ENCODE results near the gene TARS1. TPM values are rescaled to one million over a fixed set of nuclear protein-coding genes. Genes with fewer than 3 reads are reported as not detected.

The TARS1 gene
- total and polyA plus RNA-seq, 12 donors, result 45.3 to 388 (median 106) TPM

DNA sequence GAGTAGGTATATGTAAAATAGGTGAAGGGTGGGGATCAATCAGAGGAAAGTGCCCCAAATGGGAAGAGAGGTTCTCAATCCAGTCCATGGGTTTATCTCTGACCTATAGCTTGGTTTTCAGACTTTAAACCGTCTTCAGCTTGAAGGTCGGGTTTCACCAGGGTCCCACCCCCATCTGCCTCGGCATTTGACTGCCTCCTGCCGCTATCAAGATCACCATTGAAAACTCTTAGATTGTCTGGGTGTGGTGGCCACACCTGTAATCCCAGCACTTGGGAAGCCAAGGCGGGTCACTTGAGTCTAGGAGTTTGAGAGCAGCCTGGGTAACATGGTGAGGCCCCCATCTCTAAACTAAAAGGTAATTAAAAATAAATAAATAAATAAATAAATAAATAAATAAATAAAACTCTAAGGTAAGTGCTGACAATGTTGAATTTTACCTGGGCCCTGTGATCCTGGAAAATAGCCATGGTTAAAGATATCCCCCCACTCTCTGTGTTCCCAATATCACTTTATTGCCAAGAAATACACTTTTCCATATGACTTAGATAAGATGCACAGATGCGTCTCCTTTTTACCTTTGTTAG is 48.8 kb downstream of the TARS1 start:
- Histone ChIP-seq H3K4me3 (no peak overlapping the region), H3K27me3 (no peaks in the 10 kb centered on the region), H3K36me3 (replicated peaks in 1 of 2) (no peaks in the 10 kb centered on the region), H3K9me3 (replicated peaks in 1 of 3) (no peaks in the 10 kb centered on the region), H3K4me1 (replicated peaks in 1 of 2) (no peaks in the 10 kb centered on the region), H3K27ac (no peak overlapping the region)
- TF ChIP-seq, protein P1, sequence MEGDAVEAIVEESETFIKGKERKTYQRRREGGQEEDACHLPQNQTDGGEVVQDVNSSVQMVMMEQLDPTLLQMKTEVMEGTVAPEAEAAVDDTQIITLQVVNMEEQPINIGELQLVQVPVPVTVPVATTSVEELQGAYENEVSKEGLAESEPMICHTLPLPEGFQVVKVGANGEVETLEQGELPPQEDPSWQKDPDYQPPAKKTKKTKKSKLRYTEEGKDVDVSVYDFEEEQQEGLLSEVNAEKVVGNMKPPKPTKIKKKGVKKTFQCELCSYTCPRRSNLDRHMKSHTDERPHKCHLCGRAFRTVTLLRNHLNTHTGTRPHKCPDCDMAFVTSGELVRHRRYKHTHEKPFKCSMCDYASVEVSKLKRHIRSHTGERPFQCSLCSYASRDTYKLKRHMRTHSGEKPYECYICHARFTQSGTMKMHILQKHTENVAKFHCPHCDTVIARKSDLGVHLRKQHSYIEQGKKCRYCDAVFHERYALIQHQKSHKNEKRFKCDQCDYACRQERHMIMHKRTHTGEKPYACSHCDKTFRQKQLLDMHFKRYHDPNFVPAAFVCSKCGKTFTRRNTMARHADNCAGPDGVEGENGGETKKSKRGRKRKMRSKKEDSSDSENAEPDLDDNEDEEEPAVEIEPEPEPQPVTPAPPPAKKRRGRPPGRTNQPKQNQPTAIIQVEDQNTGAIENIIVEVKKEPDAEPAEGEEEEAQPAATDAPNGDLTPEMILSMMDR (IDR thresholded peaks at IDR 0.05), result no peak
- no peak for TF ChIP-seq POLR2A (IDR thresholded peaks at IDR 0.05)
- intact Hi-C loops (cut with DNase I), result no loop called here
- no peak for DNase-seq
- 94 to 95% (median 94%) methylated on average over 6 of the region's 6 CpGs for WGBS, 4 donors

DNA sequence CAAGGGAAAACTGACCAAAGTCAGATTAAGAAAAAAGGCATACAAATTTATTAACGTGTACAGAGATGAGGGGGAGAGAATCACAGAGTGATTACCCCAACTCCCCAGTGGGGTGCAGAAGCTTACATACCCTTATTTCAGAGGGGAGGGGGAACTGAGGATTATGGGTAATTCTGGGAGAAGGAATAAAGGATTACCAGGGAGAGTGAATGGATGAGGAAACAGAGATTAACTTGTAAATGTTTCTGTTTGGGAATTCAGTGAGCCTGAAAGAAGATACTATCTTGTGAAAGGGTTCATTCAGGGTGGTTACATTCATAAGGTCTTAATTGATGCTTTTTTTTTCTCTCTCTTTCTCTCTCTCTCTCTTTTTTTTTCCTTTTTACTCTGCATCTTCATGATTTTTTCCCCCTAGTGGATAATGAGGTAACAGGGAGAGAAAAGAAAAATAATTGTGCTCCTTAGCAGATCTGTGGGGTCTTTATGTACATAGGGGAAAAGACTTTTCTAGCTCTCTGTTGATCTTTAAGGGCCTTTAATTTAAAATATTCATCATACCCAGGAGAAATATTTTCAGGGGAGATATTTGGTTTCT is 49.4 kb downstream of the TARS1 start:
- no peak overlapping the region for H3K4me3 ChIP-seq
- DNase-seq, result no peak
- WGBS, 4 donors, result 72 to 88% (median 78%) methylated on average over 1 of the region's 1 CpG
- no peaks in the 10 kb centered on the region for H3K9me3 ChIP-seq (replicated peaks in 1 of 3)
- H3K36me3 ChIP-seq (replicated peaks in 1 of 2), result no peaks in the 10 kb centered on the region
- H3K27ac ChIP-seq, result no peak overlapping the region
- TF ChIP-seq, protein P1 (IDR thresholded peaks at IDR 0.05), result no peak
- TF ChIP-seq POLR2A (IDR thresholded peaks at IDR 0.05), result no peak
- intact Hi-C loops (cut with DNase I), result no loop called here
- no peaks in the 10 kb centered on the region for H3K4me1 ChIP-seq (replicated peaks in 1 of 2)
- H3K27me3 ChIP-seq, result no peaks in the 10 kb centered on the region

- Histone ChIP-seq H3K9me3 (replicated peaks in 1 of 3) (no peaks in the 10 kb centered on the region), H3K27ac (no peak overlapping the region), H3K4me3 (no peak overlapping the region), H3K36me3 (replicated peaks in 1 of 2) (no peaks in the 10 kb centered on the region), H3K27me3 (no peaks in the 10 kb centered on the region), H3K4me1 (replicated peaks in 1 of 2) (no peaks in the 10 kb centered on the region)
- TF ChIP-seq, protein P1 (IDR thresholded peaks at IDR 0.05), result no peak
- TF ChIP-seq POLR2A (IDR thresholded peaks at IDR 0.05), result no peak
- no peak for DNase-seq
- intact Hi-C loops (cut with DNase I), result no loop called here
Observed at GRCh38 chr5:33491941-33492340, 51.2 kb downstream of the TARS1 start.

GRCh38 chr5:33494466-33494865 is 53.7 kb downstream of the TARS1 start:
- Histone ChIP-seq H3K9me3 (replicated peaks in 1 of 3) (no peaks in the 10 kb centered on the region), H3K4me1 (replicated peaks in 1 of 2) (no peaks in the 10 kb centered on the region), H3K27ac (no peak overlapping the region), H3K4me3 (no peak overlapping the region), H3K36me3 (replicated peaks in 1 of 2) (no peaks in the 10 kb centered on the region), H3K27me3 (no peaks in the 10 kb centered on the region)
- TF ChIP-seq POLR2A (IDR thresholded peaks at IDR 0.05), result no peak
- TF ChIP-seq, protein P1 (IDR thresholded peaks at IDR 0.05), result no peak
- intact Hi-C loops (cut with DNase I), result no loop called here
- no peak for DNase-seq
- 27 to 39% (median 36%) methylated on average over 1 of the region's 1 CpG for WGBS, 4 donors

Data from adrenal gland (tissue), 12 donors.